GM12875 (cell line): ENCODE results near the gene NOLC1.
A peak's percentile ranks its signal among the peaks of the same experiment; 100 is the strongest.

Experiments used
- H3K4me3 ChIP-seq: one replicate; pipeline ENCODE4 v1.5.1; 2011; ENCODE audit warnings: low read depth, low read length, control low read depth
- TF ChIP-seq, protein P1 (sequence below): IDR thresholded peaks from 2 replicates; pipeline ENCODE4 v1.5.1; 2011; ENCODE audit warnings: low read depth, mild to moderate bottlenecking, control low read depth, inconsistent platforms, low read length, moderate library complexity, borderline replicate concordance; ENCODE audit not compliant: insufficient read depth

The NOLC1 gene

GRCh38 chr10:102148275-102148674, 3.9 kb upstream of the NOLC1 start:
- TF ChIP-seq, protein P1, sequence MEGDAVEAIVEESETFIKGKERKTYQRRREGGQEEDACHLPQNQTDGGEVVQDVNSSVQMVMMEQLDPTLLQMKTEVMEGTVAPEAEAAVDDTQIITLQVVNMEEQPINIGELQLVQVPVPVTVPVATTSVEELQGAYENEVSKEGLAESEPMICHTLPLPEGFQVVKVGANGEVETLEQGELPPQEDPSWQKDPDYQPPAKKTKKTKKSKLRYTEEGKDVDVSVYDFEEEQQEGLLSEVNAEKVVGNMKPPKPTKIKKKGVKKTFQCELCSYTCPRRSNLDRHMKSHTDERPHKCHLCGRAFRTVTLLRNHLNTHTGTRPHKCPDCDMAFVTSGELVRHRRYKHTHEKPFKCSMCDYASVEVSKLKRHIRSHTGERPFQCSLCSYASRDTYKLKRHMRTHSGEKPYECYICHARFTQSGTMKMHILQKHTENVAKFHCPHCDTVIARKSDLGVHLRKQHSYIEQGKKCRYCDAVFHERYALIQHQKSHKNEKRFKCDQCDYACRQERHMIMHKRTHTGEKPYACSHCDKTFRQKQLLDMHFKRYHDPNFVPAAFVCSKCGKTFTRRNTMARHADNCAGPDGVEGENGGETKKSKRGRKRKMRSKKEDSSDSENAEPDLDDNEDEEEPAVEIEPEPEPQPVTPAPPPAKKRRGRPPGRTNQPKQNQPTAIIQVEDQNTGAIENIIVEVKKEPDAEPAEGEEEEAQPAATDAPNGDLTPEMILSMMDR, result no peak
- H3K4me3 ChIP-seq, result no peak overlapping the region

GRCh38 chr10:102150970-102151773, 1.0 kb upstream of the NOLC1 start:
- TF ChIP-seq, protein P1, result no peak
- peak overlapping the region; percentile 39 for H3K4me3 ChIP-seq

DNA sequence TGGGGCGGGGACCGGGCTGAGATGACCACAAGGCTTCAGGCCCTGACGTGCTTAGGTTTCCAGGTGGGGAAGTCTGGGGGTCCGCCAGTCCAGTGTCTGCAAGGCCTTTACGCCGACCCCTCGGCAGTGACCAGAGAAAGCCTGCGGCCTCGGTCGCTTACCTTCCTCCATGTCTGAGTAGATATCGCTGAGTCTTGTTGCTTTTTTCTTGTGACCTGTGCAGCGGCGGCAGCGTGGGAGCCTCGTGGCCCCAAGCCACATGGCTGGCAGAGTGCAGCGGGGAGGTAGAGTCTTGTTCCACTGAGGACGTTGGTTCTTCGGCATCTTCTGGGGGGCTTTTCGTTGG, 329 bp downstream of the NOLC1 start:
- TF ChIP-seq, protein P1, result no peak
- peak overlapping the region; percentile 96 for H3K4me3 ChIP-seq

DNA sequence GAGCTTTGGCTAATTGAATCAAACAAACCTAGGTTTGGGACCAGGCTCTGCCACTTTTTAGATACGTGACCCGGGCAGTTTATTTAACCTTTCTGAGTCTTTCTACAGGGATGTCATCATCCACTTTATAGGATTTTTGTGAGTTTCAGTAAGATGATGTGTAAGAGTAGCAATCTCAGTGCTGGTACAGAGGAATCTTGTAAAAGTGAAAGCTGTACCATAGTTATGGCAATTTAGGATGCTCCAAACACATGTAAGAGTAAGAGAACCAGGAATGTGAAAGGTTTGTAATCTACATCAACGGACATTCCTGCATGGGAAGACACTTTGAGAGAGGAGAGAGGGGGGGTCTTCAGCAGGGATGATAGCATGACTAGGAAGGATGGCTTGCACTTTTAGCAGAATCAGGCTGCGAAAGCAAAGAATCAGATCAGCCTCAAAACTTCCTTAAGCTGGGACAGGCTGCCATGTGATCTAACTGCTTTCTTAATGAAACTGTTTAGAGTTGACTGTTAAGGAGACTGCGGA, 968 bp downstream of the NOLC1 start:
- TF ChIP-seq, protein P1, result no peak
- H3K4me3 ChIP-seq, result peak overlapping the region; percentile 96

DNA sequence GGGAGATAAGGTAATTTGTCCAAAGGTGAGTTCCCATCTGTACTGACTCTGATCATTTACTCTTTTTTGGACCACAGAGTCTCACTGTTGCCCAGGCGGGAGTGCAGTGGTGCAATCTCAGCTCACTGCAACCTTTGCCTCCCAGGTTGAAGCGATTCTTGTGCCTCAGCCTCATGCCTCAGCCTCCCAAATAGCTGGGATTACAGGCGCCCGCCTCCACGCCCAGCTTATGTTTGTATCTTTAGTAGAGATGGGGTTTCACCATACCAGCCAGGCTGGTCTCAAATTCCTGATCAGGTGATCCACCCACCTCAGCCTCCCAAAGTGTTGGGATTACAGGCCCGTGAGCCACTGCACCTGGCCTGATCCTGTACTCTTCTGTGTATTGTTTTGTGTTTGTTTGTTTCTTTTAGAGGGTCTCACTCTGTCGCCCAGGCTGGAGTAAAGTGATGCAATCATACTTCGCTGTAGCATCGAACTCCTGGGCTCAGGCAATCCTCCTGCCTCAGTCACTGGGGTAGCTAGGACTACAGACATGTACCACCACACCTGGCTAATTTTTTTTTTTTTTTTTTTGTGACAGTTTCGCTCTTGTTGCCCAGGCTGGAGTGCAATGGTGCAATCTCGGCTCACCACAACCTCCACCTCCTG, 2.4 kb downstream of the NOLC1 start:
- no peak overlapping the region for H3K4me3 ChIP-seq
- TF ChIP-seq, protein P1, result no peak

- TF ChIP-seq, protein P1, result no peak
- no peak overlapping the region for H3K4me3 ChIP-seq
Measured at GRCh38 chr10:102157224-102157623, 5.0 kb downstream of the NOLC1 start.
